Vagina (tissue), 2 donors: ENCODE data around the gene RGS14.

ENCODE experiments used
- CTCF ChIP-seq, 3 experiments: fragments of 450-650 bp in 2 of 3; fragments of 200-600 bp in 1 of 3; sonication (generic) in 1 of 3; IDR thresholded peaks; one replicate each; pipeline ENCODE4 v1.5.1; 2017 to 2019; ENCODE audit warnings: antibody characterized with exemption in 3 of 3, mild to moderate bottlenecking in 2 of 3, moderate library complexity in 2 of 3
- POLR2AphosphoS5 ChIP-seq, 2 donors: sonication (generic); formaldehyde crosslinking; IDR thresholded peaks; one replicate each; pipeline ENCODE4 v1.9.0; 2017; ENCODE audit warnings: antibody characterized with exemption in 2 of 2, mild to moderate bottlenecking in 2 of 2, low read depth in 1 of 2; ENCODE audit not compliant: insufficient read depth in 1 of 2

GRCh38 chr5:177368869-177369644 lies 11.3 kb downstream of the RGS14 start:
- TF ChIP-seq CTCF (IDR thresholded peaks at IDR 0.05), result peak in 1 of 3 experiments; percentile 12
- no peak for TF ChIP-seq POLR2AphosphoS5 (IDR thresholded peaks at IDR 0.05; ENCODE audit: insufficient read depth in 1 of 2, low read depth in 1 of 2)
